Measurements from ENCODE around the gene ANKRD65.
"Not testable (repeated sequence)": the region's sequence is repeated elsewhere in the genome, so short reads cannot be mapped to it uniquely, and the experiment has no call there.

Gene ANKRD65

DNA sequence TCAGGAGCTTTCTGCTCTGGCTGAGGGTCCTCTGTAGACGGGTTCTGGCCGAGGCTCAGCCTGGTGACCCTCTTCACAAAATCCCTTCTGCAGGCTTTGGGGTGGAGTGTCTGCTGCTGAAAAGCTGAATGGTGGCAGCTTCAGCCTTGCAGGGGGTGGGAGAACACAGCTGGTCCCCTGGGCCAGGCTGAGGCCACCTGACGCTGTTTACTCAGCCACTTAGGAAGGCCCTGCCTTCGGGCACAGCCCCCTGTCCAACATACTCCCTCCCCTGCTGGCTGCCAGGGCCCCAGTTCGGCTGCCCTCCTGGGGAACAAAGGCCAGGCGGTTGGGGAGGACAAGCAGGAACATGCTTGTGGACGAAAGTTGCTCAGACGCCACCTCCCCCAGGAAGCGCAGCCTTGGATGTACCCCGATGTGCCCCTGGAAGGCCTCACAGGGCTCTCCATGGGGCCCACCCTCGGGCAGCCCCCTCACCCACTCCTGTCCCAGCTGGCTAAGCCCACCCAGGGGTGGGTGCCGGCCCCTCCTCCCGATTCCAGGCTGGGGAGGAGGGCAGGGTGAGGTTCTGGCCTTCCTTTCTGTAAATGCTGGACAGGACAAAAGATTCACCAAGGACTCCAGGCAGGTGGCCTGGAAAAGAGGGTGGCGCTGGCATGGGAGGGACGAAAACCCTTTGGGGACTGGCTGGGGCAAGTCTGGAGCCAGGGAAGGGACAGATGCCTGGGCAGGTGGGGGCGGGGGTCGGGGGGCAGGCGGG lies at the start of gene ANKRD65:
Gene ANKRD65 (minus strand): TSS at position 130 of the 760 bp plus-strand sequence. CDS start 271 bp downstream, outside the sequence.
- peak; percentile 64 for DNase-seq (ENCODE audit: low spot score)

DNA sequence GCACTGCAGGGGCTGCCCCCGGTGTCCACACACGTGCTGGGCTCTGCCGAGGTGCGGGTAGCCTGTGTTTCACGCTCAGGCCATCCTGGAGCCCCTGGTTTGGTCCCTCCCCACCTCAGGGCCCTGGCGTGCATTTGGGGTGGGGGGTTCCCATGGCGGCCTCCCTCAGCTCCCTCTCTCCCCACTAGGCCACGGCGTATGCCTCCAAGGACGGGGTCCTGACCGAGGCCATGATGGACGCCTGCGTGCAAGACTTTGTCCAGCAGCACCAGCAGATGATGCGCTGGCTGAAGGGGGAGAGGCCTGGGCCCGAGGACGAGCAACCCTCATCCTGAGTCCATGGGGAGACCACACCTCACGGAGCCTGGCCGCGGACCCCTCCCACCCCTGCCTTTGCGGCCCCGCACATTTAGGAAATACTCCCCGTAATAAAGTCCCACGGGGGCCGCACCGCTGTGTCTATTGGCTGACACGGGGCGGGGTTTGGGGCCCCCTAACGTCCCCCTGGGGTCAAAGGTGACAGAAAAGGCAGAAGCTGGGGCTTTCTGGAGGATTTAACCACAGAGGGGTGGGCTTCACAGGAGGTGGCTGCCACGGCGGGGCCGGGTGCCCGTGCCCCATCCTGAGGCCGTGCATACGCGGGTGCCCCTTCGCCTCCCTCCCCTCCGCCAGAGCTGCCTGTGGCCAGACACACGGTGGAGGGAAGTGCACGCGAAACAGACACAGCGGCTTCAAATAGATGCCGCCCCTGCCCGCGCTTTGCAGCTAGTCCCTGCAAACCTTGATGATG lies 47.3 kb upstream of the ANKRD65 start:
- not testable (repeated sequence) for DNase-seq (ENCODE audit: low spot score)

DNA sequence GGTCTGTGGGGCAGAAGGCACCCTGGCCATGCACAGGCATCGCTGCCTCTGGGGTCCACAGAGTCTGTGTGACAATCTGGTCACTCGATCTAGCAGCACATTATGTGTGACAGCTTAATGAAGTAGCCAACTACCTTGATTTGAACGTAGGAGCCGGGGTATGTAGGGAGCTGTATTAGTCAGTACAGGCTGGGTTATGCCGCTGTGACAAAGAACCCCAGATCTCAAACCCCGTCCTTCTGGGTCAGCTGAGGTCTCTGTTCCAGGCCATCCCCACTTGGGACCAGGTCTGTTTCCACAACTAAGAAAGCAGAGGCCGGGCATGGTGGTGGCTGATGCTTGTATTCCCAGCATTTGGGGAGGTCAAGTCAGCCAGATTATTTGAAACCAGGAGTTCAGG lies 42.2 kb upstream of the ANKRD65 start:
- DNase-seq (ENCODE audit: low spot score) = no peak

DNA sequence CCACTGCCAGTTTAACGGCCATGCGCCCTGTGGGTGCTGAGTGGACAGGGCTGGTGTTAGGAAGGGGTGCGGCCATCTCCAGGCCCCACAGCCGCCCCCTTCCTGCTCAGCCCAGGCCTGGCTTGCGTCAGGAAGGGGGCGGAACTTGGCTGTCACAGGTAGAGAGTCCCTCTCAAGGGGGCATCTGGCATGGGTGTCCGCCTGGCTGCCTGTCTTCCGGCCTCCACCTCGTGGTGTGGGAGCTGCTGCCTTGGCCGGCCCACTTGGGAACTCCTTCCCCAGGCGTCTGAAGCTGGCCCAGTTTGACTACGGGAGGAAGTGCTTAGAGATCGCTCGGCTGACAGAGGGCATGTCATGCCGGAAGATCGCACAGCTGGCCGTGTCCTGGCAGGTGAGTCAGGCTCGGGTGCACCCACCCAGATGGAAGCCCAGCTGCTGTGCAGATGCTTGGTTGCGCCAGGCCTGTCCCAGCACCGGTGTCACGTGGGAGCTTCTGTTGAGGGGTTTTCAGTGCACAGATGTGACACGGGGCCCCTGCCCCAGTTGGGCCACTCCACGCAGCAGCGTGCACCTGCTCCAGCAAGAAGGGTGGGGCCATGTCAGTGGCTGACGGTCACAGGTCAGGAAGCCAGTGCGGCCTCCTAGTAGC lies 41.4 kb upstream of the ANKRD65 start:
- DNase-seq (ENCODE audit: low spot score) = no peak

DNA sequence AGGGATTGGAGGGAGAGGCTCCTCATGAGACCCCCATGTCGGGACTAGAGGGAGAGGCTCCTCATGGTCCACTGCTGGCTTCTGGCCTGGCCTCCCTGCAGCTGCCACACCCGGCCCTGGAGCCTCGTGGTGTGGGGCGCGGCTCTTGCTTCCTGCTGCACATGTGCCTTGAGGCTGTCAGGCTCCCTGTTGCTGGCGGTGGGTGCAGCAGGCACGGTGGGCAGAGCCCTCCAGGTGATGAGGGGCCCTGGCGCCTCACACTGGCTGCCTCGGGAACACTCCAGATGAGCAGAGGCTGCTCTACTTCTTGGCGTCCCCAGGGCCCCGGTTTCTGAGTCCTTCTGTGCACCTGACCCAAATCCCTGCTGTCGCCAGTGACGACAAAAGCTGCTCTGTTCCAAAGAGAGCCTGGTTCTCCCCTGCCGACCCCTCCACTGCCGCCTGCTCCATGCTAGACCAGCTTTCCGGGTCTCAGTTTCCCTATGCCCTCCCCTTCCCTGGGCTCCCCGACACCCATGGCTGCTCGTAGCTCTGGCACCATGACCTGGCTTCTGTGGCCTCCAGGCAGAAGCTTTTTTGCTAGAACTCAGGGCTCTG lies 40.7 kb upstream of the ANKRD65 start:
- no peak for DNase-seq (ENCODE audit: low spot score)

DNA sequence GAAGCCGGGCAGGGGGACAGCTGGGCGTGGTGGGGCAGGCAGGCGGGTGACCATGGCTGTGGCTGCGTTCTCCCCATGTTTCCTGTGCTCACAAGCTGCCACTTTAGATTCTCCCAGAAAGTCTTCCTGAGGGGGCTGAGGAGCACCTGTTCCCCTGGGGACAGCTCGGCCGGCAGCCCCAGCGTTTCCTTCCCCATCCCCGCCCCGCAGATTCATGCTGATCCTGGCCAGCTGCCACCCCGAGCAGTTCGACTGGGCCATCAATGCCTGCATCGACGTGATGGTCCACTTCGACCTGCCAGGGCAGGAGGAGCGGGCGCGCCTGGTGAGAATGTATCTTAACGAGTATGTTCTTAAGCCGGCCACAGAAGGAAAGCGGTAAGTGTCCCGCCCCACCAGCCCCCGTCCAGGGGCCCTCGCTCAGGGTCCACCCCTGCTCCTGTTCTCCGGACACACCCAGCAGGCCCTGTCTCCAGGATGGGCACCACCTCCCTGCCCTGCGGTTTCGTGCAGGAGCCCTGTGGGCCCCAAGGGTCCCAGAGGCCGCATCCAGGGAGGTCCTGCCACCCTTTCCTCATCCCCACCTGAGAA lies 39.6 kb upstream of the ANKRD65 start:
- no peak for DNase-seq (ENCODE audit: low spot score)

DNA sequence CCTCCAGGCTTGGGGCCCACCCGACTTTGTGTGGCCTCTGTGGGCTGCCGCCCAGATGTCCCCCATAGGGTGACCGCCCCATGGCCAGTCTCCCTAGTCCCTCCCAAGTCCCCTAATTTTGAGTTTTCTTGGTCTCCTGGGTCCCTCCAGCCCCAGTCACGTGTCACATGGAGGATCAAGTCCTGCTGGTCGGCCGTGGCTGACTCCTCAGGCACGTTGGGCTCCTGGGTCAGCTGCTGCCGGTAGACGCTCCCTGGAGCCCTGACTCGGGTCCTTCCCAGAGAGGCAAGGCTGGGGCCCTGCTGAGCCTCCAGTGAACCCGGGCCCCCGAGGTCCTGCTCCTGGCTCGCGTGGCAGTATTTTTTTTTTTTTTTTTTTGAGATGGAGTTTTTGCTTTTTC lies 38.6 kb upstream of the ANKRD65 start:
- not testable (repeated sequence) for DNase-seq (ENCODE audit: low spot score)

DNA sequence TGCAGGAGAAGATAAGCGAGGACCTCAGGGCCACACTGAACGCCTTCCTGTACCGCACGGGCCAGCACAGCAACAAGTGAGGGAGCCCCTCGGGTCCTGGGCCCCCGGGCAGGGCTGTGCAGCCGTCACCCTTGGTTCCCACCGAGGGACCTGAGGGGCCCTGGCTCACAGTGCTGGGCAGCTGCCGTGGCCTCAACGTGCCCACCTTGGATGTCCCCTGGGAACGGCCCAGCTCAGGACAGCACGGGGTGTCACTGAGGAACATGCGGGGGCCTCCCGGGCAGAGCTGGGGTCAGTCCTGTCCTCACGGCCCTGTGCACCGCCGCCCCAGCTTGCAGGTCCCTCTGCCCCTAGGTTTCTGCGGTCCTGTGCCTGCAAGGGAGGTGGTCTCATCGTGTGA lies 38.1 kb upstream of the ANKRD65 start:
- DNase-seq (ENCODE audit: low spot score) = not testable (repeated sequence)

DNA sequence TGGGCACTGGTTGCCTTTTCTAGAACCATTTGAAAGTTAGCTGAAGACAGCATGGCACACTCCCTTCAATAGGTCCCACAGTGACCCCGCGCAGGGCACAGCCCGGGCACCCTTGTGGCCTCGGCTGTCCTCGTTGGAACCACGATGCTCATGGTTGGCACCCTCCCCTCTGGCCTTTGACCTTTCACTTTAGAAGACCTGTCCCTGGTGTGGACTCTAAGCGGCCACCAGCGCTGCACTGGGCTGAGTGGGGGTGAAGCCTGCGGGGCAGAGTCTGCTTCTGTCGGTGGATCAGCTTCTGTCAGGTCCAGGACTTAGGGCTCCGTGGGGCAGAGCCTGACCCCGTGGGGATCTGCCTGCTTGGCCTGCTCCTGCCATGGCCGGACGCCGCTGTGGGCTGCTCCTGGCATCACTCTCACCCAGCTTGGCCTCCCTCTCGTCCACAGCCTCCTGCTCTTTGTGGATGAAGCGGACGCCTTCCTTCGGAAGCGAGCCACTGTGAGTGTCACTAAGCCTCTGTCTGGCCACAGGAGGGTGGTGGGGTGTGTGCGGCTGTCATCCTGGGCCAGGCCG lies 35.7 kb upstream of the ANKRD65 start:
- not testable (repeated sequence) for DNase-seq (ENCODE audit: low spot score)

DNA sequence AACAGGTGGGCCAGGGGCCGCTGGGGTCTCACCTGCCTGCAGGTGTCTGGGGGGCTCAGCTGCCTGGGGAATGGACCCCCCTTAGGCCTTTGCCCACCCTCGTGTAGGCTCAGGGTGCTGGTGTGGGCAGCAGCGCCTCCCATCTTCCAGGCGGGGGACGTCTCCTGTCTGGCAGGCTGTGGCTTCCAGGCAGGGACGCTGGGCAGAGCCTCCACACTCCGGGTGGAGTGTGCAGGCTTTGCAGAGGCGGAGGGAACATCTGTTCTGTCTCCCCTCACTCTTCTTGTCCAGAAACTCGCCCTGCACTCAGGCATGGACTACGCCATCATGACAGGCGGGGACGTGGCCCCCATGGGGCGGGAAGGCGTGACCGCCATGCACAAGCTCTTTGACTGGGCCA lies 34.9 kb upstream of the ANKRD65 start:
- DNase-seq (ENCODE audit: low spot score) = not testable (repeated sequence)

DNA sequence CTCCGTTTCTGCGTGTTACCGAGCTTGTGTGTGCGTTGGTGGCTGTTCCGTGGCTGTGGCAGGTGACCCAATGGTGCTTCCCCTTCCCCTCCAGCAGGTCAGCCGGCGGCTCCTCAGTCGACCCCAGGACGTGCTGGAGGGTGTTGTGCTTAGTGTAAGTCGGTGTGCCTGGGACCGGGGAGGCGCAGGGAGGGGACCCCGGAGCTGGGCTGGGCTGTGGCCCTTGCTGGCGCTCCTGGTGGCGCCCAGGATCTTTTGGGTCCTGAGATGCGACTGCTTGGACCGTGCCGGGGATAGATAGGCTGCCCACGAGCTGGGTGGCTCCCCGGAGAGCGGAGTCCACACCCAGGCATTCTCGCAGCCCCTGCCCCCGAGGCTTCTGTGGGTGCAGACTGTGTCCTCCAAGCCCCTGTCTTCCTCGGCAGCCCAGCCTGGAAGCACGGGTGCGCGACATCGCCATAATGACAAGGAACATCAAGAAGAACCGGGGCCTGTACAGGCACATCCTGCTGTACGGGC lies 34.3 kb upstream of the ANKRD65 start:
- no peak for DNase-seq (ENCODE audit: low spot score)

DNA sequence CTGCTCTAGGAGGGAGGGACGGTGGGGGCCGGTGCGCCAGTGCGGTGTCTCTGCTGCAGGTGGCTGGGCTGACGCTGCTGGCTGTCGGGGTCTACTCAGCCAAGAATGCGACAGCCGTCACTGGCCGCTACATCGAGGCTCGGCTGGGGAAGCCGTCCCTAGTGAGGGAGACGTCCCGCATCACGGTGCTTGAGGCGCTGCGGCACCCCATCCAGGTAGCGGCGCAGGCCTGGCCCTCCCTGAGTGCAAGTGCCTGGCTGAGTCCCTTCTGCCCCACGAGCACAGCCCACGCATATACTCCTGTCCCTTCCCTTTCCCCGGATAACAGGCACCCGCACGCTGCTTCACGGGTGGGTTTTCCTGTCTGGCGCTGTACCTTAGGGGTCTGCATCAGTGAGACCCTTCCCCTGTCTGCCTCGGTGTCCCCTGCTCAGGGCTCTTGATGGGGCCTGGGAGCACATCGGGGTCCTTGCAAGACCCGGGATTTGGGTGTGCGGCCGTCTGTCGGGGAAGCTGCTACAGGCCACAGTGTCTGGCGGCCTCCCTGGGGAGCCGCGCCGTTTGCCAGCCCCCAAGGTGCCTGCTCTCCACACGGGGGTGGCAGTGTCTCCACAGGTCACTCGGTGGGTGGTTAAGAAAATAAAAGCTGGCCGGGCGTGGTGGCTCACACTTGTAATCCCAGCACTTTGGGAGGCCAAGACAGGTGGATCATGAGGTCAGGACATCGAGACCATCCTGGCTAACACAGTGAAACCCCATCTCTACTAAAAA lies 33.4 kb upstream of the ANKRD65 start:
- not testable (repeated sequence) for DNase-seq (ENCODE audit: low spot score)

DNA sequence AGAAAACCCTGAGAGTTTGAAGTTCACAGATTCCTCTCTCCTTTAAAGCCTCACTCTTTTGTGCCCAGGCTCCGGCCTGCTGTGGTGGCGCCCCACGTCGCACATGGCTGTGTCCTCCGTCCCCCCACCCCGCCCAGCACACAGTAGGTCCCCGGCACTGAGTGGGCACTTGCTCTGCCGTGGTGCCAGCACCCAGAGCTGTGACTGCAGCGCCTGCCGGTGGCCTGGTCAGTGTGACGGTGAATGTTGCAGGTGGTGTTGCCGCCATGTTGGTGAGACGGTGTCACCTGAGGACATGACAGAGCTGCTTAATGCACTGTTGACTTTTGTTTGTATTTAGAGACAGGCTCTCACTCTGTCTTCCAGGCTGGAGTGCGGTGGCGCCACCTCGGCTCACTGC lies 31.8 kb upstream of the ANKRD65 start:
- no peak for DNase-seq (ENCODE audit: low spot score)

DNA sequence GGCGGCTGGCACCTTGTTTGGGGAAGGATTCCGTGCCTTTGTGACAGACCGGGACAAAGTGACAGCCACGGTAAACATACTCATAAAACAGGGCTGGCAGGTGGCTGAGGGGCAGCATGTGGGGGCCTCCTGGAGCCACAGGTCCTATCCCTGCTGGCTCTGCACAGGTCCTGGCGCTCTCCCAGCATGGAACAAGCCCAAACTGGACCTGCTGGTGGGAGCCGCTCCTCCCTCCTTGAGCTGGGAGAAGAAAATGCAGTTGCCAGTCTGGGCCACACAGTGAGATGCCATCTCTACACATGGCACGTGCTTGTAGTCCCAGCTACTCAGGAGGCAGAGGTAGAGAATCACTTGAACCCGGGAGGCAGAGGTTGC lies 31.3 kb upstream of the ANKRD65 start:
- not testable (repeated sequence) for DNase-seq (ENCODE audit: low spot score)

DNA sequence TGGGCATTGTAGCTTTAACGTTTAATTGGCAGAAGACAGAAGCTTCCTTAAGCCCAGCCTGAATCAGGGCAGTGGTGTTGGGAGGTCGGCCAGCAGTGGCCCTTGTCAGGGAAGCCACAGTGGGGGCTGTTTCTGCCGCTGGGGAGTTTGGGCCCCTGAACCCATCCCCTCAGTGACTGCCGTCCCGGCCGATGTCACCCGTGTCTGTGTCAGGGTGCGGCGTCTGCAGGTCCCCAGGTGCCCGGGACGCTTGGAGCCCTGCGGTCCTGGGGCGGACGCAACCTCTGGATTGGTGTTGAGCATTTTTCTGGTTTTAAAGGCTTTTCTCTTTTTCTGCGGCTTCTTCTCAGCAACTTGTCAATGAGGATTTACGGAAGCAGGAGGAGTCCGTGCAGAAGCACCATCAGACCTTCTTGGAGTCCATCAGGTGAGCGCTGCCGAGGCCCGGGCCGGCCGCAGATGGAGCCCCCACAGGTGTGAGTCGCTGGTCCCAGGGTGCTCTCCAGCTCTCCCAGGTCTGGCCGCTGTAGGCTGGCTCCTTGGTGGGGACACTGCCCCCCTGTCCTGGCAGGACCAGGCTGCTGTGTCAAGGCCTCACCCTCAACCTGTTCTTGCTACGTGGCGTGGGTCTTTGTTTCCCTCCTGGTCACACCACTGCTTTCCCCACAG lies 30.8 kb upstream of the ANKRD65 start:
- DNase-seq (ENCODE audit: low spot score) = no peak

DNA sequence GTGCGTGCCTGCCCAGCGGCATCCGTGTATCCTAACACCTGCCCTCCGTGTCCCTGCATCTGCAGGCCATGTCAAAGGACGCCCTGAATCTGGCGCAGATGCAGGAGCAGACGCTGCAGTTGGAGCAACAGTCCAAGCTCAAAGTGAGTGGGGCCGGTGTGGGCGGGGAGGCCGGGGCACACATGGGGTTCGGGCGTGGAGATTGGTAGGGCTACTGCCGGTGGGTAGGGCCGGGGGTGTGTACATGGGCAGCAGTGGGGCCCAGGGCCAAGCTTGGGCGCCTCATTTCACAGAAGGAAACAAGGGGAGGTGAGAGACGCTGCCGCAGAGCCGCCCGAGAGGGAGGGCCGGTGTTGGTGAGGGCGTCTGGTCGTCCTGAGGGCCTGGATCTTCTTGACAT lies 29.5 kb upstream of the ANKRD65 start:
- DNase-seq (ENCODE audit: low spot score) = not testable (repeated sequence)

DNA sequence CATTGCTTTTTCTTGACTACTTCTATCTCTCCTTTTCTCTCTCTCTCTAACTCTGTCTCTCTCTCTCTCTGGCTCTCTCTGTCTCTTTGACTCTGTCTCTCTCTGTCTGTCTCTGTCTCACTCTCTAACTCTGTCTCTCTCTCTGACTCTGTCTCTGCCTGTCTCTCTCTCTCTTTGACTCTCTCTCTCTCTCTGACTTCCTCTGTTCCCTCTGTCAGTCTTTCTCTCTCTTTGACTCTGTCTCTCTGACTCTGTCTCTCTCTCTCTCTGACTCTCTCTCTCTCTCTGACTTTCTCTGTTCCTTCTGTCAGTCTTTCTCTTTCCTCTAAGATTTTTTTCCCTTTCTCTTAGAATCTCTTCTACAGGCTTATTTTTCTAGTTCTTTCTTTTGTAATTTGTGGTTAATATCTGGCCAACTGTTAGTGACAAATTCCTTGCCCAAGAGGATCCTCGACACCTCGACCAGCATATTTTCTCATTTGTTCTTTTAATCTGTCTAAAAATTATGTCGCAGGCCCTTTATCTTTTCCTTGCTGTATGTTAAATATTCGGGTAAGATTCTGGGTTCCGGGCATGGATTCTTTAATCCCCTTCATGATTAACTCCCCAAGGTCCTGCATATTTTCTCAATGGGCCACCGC lies 28.1 kb upstream of the ANKRD65 start, which contains the start of gene ATAD3C:
Gene ATAD3C (plus strand): TSS at position 591 of the 641 bp plus-strand sequence. CDS start 995 bp downstream, outside the sequence.
- no peak for DNase-seq (ENCODE audit: low spot score)

DNA sequence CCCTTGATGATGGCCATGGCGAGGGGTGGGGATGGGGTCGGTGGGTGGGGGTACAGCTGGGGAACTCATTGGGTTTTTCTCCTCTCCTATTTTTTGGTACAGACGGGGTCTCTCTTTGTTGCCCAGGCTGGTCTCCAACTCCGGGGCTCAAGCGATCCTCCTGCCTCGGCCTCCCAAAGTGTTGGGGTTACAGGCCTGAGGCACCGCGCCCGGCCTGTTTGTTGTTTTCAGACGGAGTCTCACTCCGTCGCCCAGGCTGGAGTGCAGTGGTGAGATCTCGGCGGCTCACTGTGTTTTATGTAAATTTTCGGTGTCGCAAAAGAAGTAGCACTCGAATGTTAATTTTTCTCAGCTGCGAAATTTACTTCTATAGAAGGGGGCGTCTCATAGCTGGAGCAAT lies 25.6 kb upstream of the ANKRD65 start:
- DNase-seq (ENCODE audit: low spot score) = not testable (repeated sequence)

DNA sequence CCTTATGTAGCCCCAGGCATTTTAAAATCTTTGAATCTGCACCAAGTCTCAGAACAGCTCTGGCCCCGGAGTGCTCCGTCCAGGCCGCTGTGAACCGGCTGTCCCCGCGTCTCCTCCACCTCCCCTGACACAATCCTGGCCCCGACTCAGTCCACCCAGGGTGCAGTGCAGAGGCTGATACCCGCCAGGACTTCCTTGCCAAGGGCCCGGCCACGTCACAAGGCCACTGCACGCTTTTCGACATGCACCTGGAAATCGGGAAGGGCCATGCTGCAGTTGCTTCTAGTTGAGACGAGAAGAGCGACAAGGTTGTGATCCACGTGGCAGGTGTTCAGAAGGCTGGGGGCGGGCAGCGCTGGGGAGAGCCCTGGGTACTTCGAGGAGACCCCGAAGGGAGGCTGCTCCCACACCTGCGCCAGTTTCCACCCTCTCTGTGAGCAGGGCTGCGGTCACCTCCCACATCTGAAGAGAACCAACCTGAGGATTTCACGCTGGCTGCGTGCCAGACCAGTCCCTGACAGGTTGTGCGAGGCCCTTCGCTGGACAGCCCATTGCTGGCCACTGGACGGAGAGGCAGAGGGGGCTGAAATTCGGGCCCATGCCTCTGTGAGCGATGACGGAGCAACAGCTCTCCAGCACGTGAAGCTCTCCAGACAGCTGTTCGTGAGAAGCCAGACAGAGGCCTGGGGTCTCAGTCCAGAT lies 21.1 kb upstream of the ANKRD65 start:
- no peak for DNase-seq (ENCODE audit: low spot score)
